ENCODE results near the gene SLC6A11.

DNA sequence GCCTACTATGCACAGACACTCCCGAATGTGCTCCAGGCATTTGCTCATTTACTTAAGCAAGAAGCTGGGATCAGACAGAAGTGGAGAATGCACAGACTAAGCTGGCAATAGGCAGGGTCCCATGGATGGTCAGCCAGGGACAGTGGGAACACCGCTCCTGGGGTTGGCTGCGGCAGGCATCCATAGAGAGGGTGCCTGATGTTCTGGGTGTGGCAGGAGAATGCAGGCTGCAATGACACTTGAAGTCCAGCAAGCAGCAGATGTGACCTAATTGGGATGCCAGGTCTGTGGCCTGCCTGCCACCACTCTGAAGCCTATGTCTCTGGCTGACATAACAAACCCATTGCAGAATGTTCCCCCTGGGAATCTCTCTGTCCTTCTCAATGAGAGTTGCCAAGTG is 40.2 kb upstream of the SLC6A11 start:
- TF ChIP-seq CTCF (IDR thresholded peaks at IDR 0.05) (no peak), EZH2 (IDR thresholded peaks at IDR 0.05; ENCODE audit: borderline replicate concordance, insufficient read depth, low read depth, low read length, poor library complexity, severe bottlenecking) (no peak)

All from B cell (primary cell).